Measurements from ENCODE around the gene GJA3. TPM values are rescaled to one million over a fixed set of nuclear protein-coding genes. Genes with fewer than 3 reads are reported as not detected.

The GJA3 gene
- total and polyA plus RNA-seq, 11 donors, result 5.4 to 30.5 (median 16.5) TPM

DNA sequence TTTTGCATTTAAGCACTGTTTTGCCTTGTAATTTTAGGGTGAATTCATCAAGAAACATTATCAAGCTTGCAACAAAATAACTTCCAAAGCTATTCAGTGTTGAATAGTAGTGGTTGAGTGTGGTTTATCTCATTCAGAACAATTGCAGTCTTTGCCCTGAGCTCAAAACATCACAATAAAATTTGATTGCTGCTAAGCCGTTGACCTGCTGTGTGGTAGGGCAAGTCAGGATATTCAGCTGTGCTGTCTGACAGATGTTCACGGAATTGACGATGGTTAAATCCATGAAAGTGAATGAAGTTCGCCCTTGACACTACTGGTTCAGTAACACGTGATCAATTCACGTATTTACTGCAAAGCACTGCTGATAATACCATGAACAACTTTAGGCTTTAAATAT lies 66.9 kb downstream of the GJA3 start:
- TF ChIP-seq POLR2A (IDR thresholded peaks at IDR 0.05), result no peak
- TF ChIP-seq, protein P1, sequence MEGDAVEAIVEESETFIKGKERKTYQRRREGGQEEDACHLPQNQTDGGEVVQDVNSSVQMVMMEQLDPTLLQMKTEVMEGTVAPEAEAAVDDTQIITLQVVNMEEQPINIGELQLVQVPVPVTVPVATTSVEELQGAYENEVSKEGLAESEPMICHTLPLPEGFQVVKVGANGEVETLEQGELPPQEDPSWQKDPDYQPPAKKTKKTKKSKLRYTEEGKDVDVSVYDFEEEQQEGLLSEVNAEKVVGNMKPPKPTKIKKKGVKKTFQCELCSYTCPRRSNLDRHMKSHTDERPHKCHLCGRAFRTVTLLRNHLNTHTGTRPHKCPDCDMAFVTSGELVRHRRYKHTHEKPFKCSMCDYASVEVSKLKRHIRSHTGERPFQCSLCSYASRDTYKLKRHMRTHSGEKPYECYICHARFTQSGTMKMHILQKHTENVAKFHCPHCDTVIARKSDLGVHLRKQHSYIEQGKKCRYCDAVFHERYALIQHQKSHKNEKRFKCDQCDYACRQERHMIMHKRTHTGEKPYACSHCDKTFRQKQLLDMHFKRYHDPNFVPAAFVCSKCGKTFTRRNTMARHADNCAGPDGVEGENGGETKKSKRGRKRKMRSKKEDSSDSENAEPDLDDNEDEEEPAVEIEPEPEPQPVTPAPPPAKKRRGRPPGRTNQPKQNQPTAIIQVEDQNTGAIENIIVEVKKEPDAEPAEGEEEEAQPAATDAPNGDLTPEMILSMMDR (IDR thresholded peaks at IDR 0.05), result no peak
- WGBS, 4 donors, result 79 to 86% (median 83%) methylated on average over 6 of the region's 6 CpGs
- ATAC-seq (no peak), DNase-seq (no peak)
- Histone ChIP-seq H3K4me1 (peaks cover 0 to 6% (median 0%) of the 10 kb centered on the region in 12 donors), H3K36me3 (peaks cover 0 to under 1% (median 0%) of the 10 kb centered on the region in 9 donors), H3K4me3 (no peak overlapping the region), H3K27me3 (no peaks in the 10 kb centered on the region), H3K9me3 (no peaks in the 10 kb centered on the region), H3K27ac (no peak overlapping the region)
- intact Hi-C loops (cut with DNase I), result loop anchor here in 7 of 10 donors (5.0 to 10.0 kb wide), 2 partner anchors 68 to 71 kb away; partner anchors contain the start of gene GJA3 (in 7 of the 7)

DNA sequence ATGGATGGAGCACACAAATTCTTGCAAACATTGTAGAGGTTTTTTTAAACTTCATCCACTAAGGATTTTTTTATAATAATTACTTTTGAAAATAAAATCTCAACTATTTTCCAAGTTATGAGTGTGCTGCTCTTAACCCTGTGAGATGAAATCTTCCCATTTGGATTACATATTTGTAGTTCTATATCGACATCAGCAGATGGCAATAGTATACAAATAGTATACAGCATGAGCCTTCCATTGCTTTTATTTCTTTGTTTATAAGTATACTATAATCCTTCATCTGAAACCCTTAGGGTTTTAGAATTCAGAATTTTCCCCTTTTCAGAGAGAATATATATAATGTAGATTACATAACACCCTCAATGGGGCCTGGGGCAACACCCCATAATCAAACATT lies 70.5 kb downstream of the GJA3 start:
- no peaks in the 10 kb centered on the region for H3K27me3 ChIP-seq
- no peaks in the 10 kb centered on the region for H3K9me3 ChIP-seq
- intact Hi-C loops (cut with DNase I), result loop anchor here in 8 of 10 donors (2.0 to 10.0 kb wide), 3 partner anchors 72 to 74 kb away; partner anchors contain the start of gene GJA3 (in 7 of the 8)
- 52 to 61% (median 56%) methylated on average over 1 of the region's 1 CpG for WGBS, 4 donors
- no peak for DNase-seq
- no peak overlapping the region for H3K4me3 ChIP-seq
- peaks cover 0 to 31% (median 11%) of the 10 kb centered on the region in 9 donors for H3K36me3 ChIP-seq
- TF ChIP-seq, protein P1 (IDR thresholded peaks at IDR 0.05), result peak in 6 of 12 donors; percentile 10 to 36 (median 22)
- no peak for TF ChIP-seq POLR2A (IDR thresholded peaks at IDR 0.05)
- peaks cover 0 to 6% (median 0%) of the 10 kb centered on the region in 12 donors for H3K4me1 ChIP-seq
- ATAC-seq, result peak in 1 of 4 donors; percentile 28
- no peak overlapping the region for H3K27ac ChIP-seq

Other genes with a start within 250 kb of the GJA3 start
- gene ZMYM2, start 202.3 kb downstream of the GJA3 start, total RNA-seq, result 10 to 100 TPM; 37.2 to 69.3 (median 53.0) TPM
- gene ZMYM2, start 202.3 kb downstream of the GJA3 start, polyA plus RNA-seq, result 10 to 100 TPM; 11.2 to 16.1 TPM
- gene GJB2, start 31.9 kb upstream of the GJA3 start, total RNA-seq, result 1 to 10 TPM in 1 of 9 donors, under 1 TPM in 7, not detected in 1; 0.10 to 2.0 (median 0.22) TPM
- gene GJB2, start 31.9 kb upstream of the GJA3 start, polyA plus RNA-seq, result under 1 TPM; 0.30 to 0.62 TPM
- not detected for gene GJB6, start 71.3 kb upstream of the GJA3 start, total RNA-seq
- gene GJB6, start 71.3 kb upstream of the GJA3 start, polyA plus RNA-seq, result not detected